Natural killer cell (primary cell): ENCODE data around the gene PRKD2. TPM values are rescaled to one million over a fixed set of nuclear protein-coding genes. Genes with fewer than 3 reads are reported as not detected.
A peak's percentile ranks its signal among the peaks of the same experiment; 100 is the strongest.

Source experiments
- ATAC-seq, 3 donors: fragments of 150-1000 bp in 2 of 3; fragments of 200-7000 bp in 1 of 3; cut with Tn5 transposase; 1 replicate in 1 of 3; 2 replicates in 2 of 3; pipeline ENCODE4 v1.10.0; 2021; ENCODE audit warnings: mild to moderate bottlenecking in 2 of 3, moderate library complexity in 2 of 3
- DNase-seq, 2 donors: peaks; one replicate each; pipeline versions ENCODE4 v3.0.0 to v3.0.0-alpha.2; 2013 to 2021; ENCODE audit warnings: mixed read lengths in 1 of 2
- H3K27ac ChIP-seq: one replicate; pipeline ENCODE4 v1.5.1; 2013; ENCODE audit warnings: mild to moderate bottlenecking, low read length
- H3K27me3 ChIP-seq: one replicate; pipeline ENCODE4 v1.6.1; 2013; ENCODE audit warnings: low read length; ENCODE audit not compliant: control insufficient read depth, insufficient read depth
- H3K36me3 ChIP-seq: one replicate; pipeline ENCODE4 v1.6.1; 2013; ENCODE audit warnings: low read length; ENCODE audit not compliant: control insufficient read depth, insufficient read depth
- H3K4me1 ChIP-seq: one replicate; pipeline ENCODE4 v1.6.1; 2013; ENCODE audit warnings: low read length; ENCODE audit not compliant: control insufficient read depth, insufficient read depth
- H3K4me3 ChIP-seq: one replicate; pipeline ENCODE4 v1.5.1; 2013; ENCODE audit warnings: low read length
- H3K9me3 ChIP-seq: one replicate; pipeline ENCODE4 v1.6.1; 2013; ENCODE audit warnings: low read length; ENCODE audit not compliant: control insufficient read depth, insufficient read depth
- H3K27ac Mint-ChIP-seq, 2 donors: one replicate each; pipeline ENCODE4 v1.8.0; 2022; ENCODE audit warnings: mild to moderate bottlenecking in 2 of 2, mixed read lengths in 2 of 2, moderate library complexity in 1 of 2
- H3K27me3 Mint-ChIP-seq, 2 donors: one replicate each; pipeline ENCODE4 v1.8.0; 2022; ENCODE audit warnings: low read depth in 2 of 2, mixed read lengths in 2 of 2
- H3K36me3 Mint-ChIP-seq: one replicate; pipeline ENCODE4 v1.8.0; 2022; ENCODE audit warnings: mixed read lengths
- H3K4me1 Mint-ChIP-seq, 2 donors: one replicate each; pipeline ENCODE4 v1.8.0; 2022; ENCODE audit warnings: mixed read lengths in 2 of 2
- H3K4me3 Mint-ChIP-seq: one replicate; pipeline ENCODE4 v1.8.0; 2022; ENCODE audit warnings: mild to moderate bottlenecking, moderate library complexity, mixed read lengths
- H3K9me3 Mint-ChIP-seq, 2 donors: one replicate each; pipeline ENCODE4 v1.8.0; 2022; ENCODE audit warnings: mixed read lengths in 2 of 2
- CTCF ChIP-seq: fragments of 200-600 bp; IDR thresholded peaks from one replicate; pipeline ENCODE4 v1.8.0; 2022; ENCODE audit warnings: antibody characterized with exemption
- WGBS: methylation state at CpG from one replicate; pipeline ENCODE4 v1.1.7; 2013; ENCODE audit warnings: missing lambda C conversion rate; ENCODE audit not compliant: insufficient coverage; 5-methylcytosine and 5-hydroxymethylcytosine counted together
- intact Hi-C: fragments of 100-400 bp; cut with micrococcal nuclease; formaldehyde crosslinking; loops from one replicate; pipeline ENCODE4 v1.14.2; 2022
- total RNA-seq, 4 donors: library from RNA; stranded (reverse); fragments of 120-200 nt in 1 of 4; gene quantifications; one replicate each; pipeline versions ENCODE4 v1.2.3 to v1.2.4, GENCODE V29; 2013 to 2022

The PRKD2 gene
- total RNA-seq, 3 donors from 2014 or later (not counting 1 experiment from before 2014, with no cell fraction given) = 179 to 216 (median 203) TPM

GRCh38 chr19:46646402-46646801, 70.5 kb downstream of the PRKD2 start:
- peaks cover 19% of the 10 kb centered on the region for H3K27me3 ChIP-seq
- H3K27me3 Mint-ChIP-seq = peaks cover 43 to 46% of the 10 kb centered on the region in 2 donors
- 67% methylated on average over 1 of the region's 3 CpGs for WGBS

GRCh38 chr19:46644720-46645119, 72.2 kb downstream of the PRKD2 start:
- Mint-ChIP-seq H3K4me3 (no peak overlapping the region), H3K36me3 (no peaks in the 10 kb centered on the region), H3K9me3 (no peaks in the 10 kb centered on the region), H3K27ac (no peak overlapping the region), H3K27me3 (peaks cover 34 to 36% of the 10 kb centered on the region in 2 donors), H3K4me1 (peaks cover 0 to 7% of the 10 kb centered on the region in 2 donors)
- peaks cover 5% of the 10 kb centered on the region for H3K4me1 ChIP-seq
- intact Hi-C loops = no loop called here
- no peak for TF ChIP-seq CTCF
- H3K27ac ChIP-seq = no peak overlapping the region
- WGBS = 84% methylated on average over 3 of the region's 3 CpGs
- H3K9me3 ChIP-seq = peaks cover 5% of the 10 kb centered on the region
- ATAC-seq (no peak), DNase-seq (no peak)
- H3K27me3 ChIP-seq = peaks cover 21% of the 10 kb centered on the region
- no peak overlapping the region for H3K4me3 ChIP-seq
- no peaks in the 10 kb centered on the region for H3K36me3 ChIP-seq

More at GRCh38 chr19:46646402-46646801, 70.5 kb downstream of the PRKD2 start:
- no peak for DNase-seq
- ATAC-seq = no peak
- peaks cover 0 to 7% of the 10 kb centered on the region in 2 donors for H3K4me1 Mint-ChIP-seq
- H3K9me3 Mint-ChIP-seq = no peaks in the 10 kb centered on the region
- Histone ChIP-seq H3K4me3 (no peak overlapping the region), H3K9me3 (peaks cover 5% of the 10 kb centered on the region), H3K27ac (no peak overlapping the region), H3K36me3 (no peaks in the 10 kb centered on the region), H3K4me1 (no peaks in the 10 kb centered on the region)
- no peak for TF ChIP-seq CTCF
- no peak overlapping the region for H3K4me3 Mint-ChIP-seq
- intact Hi-C loops = no loop called here
- H3K36me3 Mint-ChIP-seq = no peaks in the 10 kb centered on the region
- H3K27ac Mint-ChIP-seq = no peak overlapping the region

- H3K27me3 ChIP-seq = peaks cover 16% of the 10 kb centered on the region
- H3K27ac ChIP-seq = no peak overlapping the region
- Mint-ChIP-seq H3K36me3 (no peaks in the 10 kb centered on the region), H3K27ac (no peak overlapping the region), H3K4me1 (no peaks in the 10 kb centered on the region), H3K9me3 (no peaks in the 10 kb centered on the region), H3K27me3 (peaks cover 18 to 24% of the 10 kb centered on the region in 2 donors), H3K4me3 (peak overlapping the region; percentile 39)
- WGBS = 89% methylated on average over 2 of the region's 2 CpGs
- no peaks in the 10 kb centered on the region for H3K36me3 ChIP-seq
- ATAC-seq (no peak), DNase-seq (no peak)
- H3K4me3 ChIP-seq = no peak overlapping the region
- peaks cover 25% of the 10 kb centered on the region for H3K4me1 ChIP-seq
- intact Hi-C loops = no loop called here
- no peaks in the 10 kb centered on the region for H3K9me3 ChIP-seq
- TF ChIP-seq CTCF = no peak
These were observed 76.3 kb downstream of the PRKD2 start for GRCh38 chr19:46640656-46641055.
